ENCODE results near the gene ADAMTS17.

ADAMTS17 gene

GRCh38 chr15:99963096-99963825 is 378.5 kb downstream of the ADAMTS17 start:
- TF ChIP-seq CTCF (IDR thresholded peaks at IDR 0.05) = no peak

- no peak for TF ChIP-seq CTCF (IDR thresholded peaks at IDR 0.05)
Observed at GRCh38 chr15:99962006-99962561, 379.7 kb downstream of the ADAMTS17 start.

GRCh38 chr15:99961011-99961441 is 380.7 kb downstream of the ADAMTS17 start:
- no peak; the same call in 1 of the 2 replicates for TF ChIP-seq CTCF (IDR thresholded peaks at IDR 0.05)

GRCh38 chr15:99959326-99959725 is 382.4 kb downstream of the ADAMTS17 start:
- no peak for TF ChIP-seq CTCF (IDR thresholded peaks at IDR 0.05)

GRCh38 chr15:99958426-99959097 is 383.2 kb downstream of the ADAMTS17 start:
- TF ChIP-seq CTCF (IDR thresholded peaks at IDR 0.05) = no peak

- no peak for TF ChIP-seq CTCF (IDR thresholded peaks at IDR 0.05)
Observed at GRCh38 chr15:99957642-99958013, 384.1 kb downstream of the ADAMTS17 start.

GRCh38 chr15:99956820-99957641 is 384.7 kb downstream of the ADAMTS17 start:
- no peak for TF ChIP-seq CTCF (IDR thresholded peaks at IDR 0.05)

Data from LNCAP (cell line).